ENCODE measurements around the gene EMX2.
"Not testable (repeated sequence)": the region's sequence is repeated elsewhere in the genome, so short reads cannot be mapped to it uniquely, and the experiment has no call there.

Gene EMX2

GRCh38 chr10:117542706-117543224, at the start of gene EMX2:
Gene EMX2 (plus strand): TSS chr10:117542746. CDS start chr10:117543268, 522 bp downstream.
- in situ Hi-C loops (cut with MboI; ENCODE audit: low sequenced_read_pairs): no loop called here

- in situ Hi-C loops (cut with MboI; ENCODE audit: low sequenced_read_pairs): loop anchor here (10.0 kb wide), 1 partner anchor 749 kb away; no protein-coding TSS in a partner anchor
Observed at GRCh38 chr10:117496031-117496430, 46.5 kb upstream of the EMX2 start.

GRCh38 chr10:117496616-117497028, 45.9 kb upstream of the EMX2 start:
- in situ Hi-C loops (cut with MboI; ENCODE audit: low sequenced_read_pairs): loop anchor here (10.0 kb wide), 1 partner anchor 748 kb away; no protein-coding TSS in a partner anchor

- in situ Hi-C loops (cut with MboI; ENCODE audit: low sequenced_read_pairs): loop anchor here (10.0 kb wide), 1 partner anchor 747 kb away; no protein-coding TSS in a partner anchor
Observed at GRCh38 chr10:117497736-117498135, 44.8 kb upstream of the EMX2 start.

- in situ Hi-C loops (cut with MboI; ENCODE audit: low sequenced_read_pairs): loop anchor here (10.0 kb wide), 1 partner anchor 745 kb away; no protein-coding TSS in a partner anchor
Observed at GRCh38 chr10:117499248-117500105, 43.1 kb upstream of the EMX2 start.

GRCh38 chr10:117500456-117500855, 42.1 kb upstream of the EMX2 start:
- in situ Hi-C loops (cut with MboI; ENCODE audit: low sequenced_read_pairs): no loop called here

- in situ Hi-C loops (cut with MboI; ENCODE audit: low sequenced_read_pairs): no loop called here
Observed at GRCh38 chr10:117501460-117502035, 41.0 kb upstream of the EMX2 start.

- in situ Hi-C loops (cut with MboI; ENCODE audit: low sequenced_read_pairs): no loop called here
Observed at GRCh38 chr10:117502421-117503243, 39.9 kb upstream of the EMX2 start.

- in situ Hi-C loops (cut with MboI; ENCODE audit: low sequenced_read_pairs): no loop called here
Observed at GRCh38 chr10:117503244-117504205, 39.0 kb upstream of the EMX2 start.

GRCh38 chr10:117504562-117504961, 38.0 kb upstream of the EMX2 start:
- in situ Hi-C loops (cut with MboI; ENCODE audit: low sequenced_read_pairs): no loop called here

GRCh38 chr10:117507081-117507480, 35.5 kb upstream of the EMX2 start:
- in situ Hi-C loops (cut with MboI; ENCODE audit: low sequenced_read_pairs): not testable (repeated sequence)

- in situ Hi-C loops (cut with MboI; ENCODE audit: low sequenced_read_pairs): no loop called here
Observed at GRCh38 chr10:117509573-117509972, 33.0 kb upstream of the EMX2 start.

GRCh38 chr10:117511601-117512390, 30.8 kb upstream of the EMX2 start:
- in situ Hi-C loops (cut with MboI; ENCODE audit: low sequenced_read_pairs): no loop called here

- in situ Hi-C loops (cut with MboI; ENCODE audit: low sequenced_read_pairs): no loop called here
Observed at GRCh38 chr10:117514971-117515370, 27.6 kb upstream of the EMX2 start.

- in situ Hi-C loops (cut with MboI; ENCODE audit: low sequenced_read_pairs): no loop called here
Observed at GRCh38 chr10:117516681-117517080, 25.9 kb upstream of the EMX2 start.

- in situ Hi-C loops (cut with MboI; ENCODE audit: low sequenced_read_pairs): no loop called here
Observed at GRCh38 chr10:117518246-117518645, 24.3 kb upstream of the EMX2 start.

- in situ Hi-C loops (cut with MboI; ENCODE audit: low sequenced_read_pairs): no loop called here
Observed at GRCh38 chr10:117519286-117519685, 23.3 kb upstream of the EMX2 start.

- in situ Hi-C loops (cut with MboI; ENCODE audit: low sequenced_read_pairs): no loop called here
Observed at GRCh38 chr10:117519879-117520278, 22.7 kb upstream of the EMX2 start.

- in situ Hi-C loops (cut with MboI; ENCODE audit: low sequenced_read_pairs): no loop called here
Observed at GRCh38 chr10:117530791-117531190, 11.8 kb upstream of the EMX2 start.
